ENCODE results near the gene PHACTR3.

DNA sequence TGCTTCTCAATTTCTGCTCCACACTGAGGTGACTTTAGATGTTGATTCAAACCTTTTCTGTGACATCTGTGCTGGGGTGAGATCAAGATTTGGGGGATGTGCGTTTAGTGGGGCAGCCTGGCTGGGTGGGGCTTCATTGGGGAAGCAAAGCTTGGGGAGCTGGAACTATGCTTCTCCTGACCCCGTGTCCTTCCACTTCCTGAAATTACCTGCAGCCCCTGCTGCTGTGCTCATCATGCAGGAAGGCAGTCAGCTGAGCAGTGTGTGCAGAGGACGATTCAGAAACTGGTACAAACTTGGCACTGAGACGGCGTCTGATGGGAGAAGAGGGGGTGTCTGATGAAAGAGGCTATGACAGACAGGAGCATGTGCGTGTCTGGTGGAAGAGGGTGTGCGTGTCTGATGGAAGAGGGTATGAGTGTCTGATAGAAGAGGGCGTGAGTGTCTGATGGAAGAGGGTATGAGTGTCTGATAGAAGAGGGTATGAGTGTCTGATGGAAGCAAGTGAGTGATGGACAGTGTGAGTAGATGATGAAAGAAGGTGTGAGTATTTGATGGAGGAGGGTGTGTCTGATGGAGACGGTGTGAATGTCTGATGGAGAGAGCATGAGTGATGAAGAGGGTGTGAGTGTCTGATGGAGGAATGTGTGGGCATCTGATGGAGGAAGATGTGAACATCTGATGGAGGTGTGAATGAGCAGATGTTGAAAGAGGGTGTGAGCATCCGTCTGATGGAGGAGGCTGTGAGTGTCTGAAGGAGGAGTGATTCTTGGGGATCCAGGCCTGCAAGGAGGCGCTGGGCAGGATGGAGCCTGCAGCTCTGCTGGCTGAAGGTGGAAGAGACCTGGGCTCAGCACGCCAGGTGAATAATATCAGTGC, 225.7 kb downstream of the PHACTR3 start:
- TF ChIP-seq, protein P1, sequence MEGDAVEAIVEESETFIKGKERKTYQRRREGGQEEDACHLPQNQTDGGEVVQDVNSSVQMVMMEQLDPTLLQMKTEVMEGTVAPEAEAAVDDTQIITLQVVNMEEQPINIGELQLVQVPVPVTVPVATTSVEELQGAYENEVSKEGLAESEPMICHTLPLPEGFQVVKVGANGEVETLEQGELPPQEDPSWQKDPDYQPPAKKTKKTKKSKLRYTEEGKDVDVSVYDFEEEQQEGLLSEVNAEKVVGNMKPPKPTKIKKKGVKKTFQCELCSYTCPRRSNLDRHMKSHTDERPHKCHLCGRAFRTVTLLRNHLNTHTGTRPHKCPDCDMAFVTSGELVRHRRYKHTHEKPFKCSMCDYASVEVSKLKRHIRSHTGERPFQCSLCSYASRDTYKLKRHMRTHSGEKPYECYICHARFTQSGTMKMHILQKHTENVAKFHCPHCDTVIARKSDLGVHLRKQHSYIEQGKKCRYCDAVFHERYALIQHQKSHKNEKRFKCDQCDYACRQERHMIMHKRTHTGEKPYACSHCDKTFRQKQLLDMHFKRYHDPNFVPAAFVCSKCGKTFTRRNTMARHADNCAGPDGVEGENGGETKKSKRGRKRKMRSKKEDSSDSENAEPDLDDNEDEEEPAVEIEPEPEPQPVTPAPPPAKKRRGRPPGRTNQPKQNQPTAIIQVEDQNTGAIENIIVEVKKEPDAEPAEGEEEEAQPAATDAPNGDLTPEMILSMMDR (IDR thresholded peaks at IDR 0.05; ENCODE audit: insufficient read depth, low read depth, low read length) = no peak
- TF ChIP-seq EZH2 (IDR thresholded peaks at IDR 0.05; ENCODE audit: insufficient read depth, low read length) = no peak

All from astrocyte (in vitro differentiated cells and primary cell).